GM10248 (cell line): Measurements from ENCODE around the gene BRD3.
"Not testable (repeated sequence)": the region's sequence is repeated elsewhere in the genome, so short reads cannot be mapped to it uniquely, and the experiment has no call there.

Source experiments
- CTCF ChIA-PET: fragments of 300-600 bp; sonication (Branson Sonifier 250); formaldehyde crosslinking; extraction: SDS; loops from one replicate; lab custom pipeline; 2021; ENCODE audit warnings: antibody characterized with exemption; lab: Yijun Ruan, JAX
- POLR2A ChIA-PET: fragments of 350-650 bp; sonication (Branson Sonifier 250); formaldehyde crosslinking; extraction: SDS; loops from one replicate; lab custom pipeline; 2020; ENCODE audit warnings: antibody characterized with exemption; lab: Yijun Ruan, JAX
- DNase-seq: peaks from one replicate; pipeline ENCODE4 v3.0.0; 2012; ENCODE audit errors: extremely low spot score
- CTCF ChIP-seq: IDR thresholded peaks from 2 replicates; pipeline ENCODE4 v1.5.1; 2012; ENCODE audit warnings: mild to moderate bottlenecking, low read depth; ENCODE audit errors: extremely low read depth, missing control alignments, control extremely low read depth

The BRD3 gene

GRCh38 chr9:134076644-134077043 lies 8.8 kb upstream of the BRD3 start:
- ChIA-PET POLR2A (no interaction called here), CTCF (no interaction called here)

GRCh38 chr9:134075689-134076088 lies 7.9 kb upstream of the BRD3 start:
- POLR2A ChIA-PET, CTCF ChIA-PET, DNase-seq: not testable (repeated sequence)

More at GRCh38 chr9:134076644-134077043, 8.8 kb upstream of the BRD3 start:
- no peak for DNase-seq
- no peak for TF ChIP-seq CTCF

GRCh38 chr9:134073500-134073899 lies 5.7 kb upstream of the BRD3 start:
- ChIA-PET POLR2A (no interaction called here), CTCF (interaction anchor here (3.2 kb wide), 1 partner anchor 25 kb away, joined by 10 read pairs; no protein-coding TSS in a partner anchor)
- DNase-seq, result no peak
- no peak for TF ChIP-seq CTCF

GRCh38 chr9:134072683-134073082 lies 4.9 kb upstream of the BRD3 start:
- POLR2A ChIA-PET, DNase-seq: not testable (repeated sequence)
- CTCF ChIA-PET, result interaction anchor here (3.2 kb wide), 1 partner anchor 26 kb away, joined by 10 read pairs; no protein-coding TSS in a partner anchor

- TF ChIP-seq CTCF, result no peak
- CTCF ChIA-PET, result interaction anchor here (1.1 kb wide), 1 partner anchor 54 kb away, joined by 3 read pairs; no protein-coding TSS in a partner anchor
- POLR2A ChIA-PET, result no interaction called here
- no peak for DNase-seq
Measured at GRCh38 chr9:134071149-134071548, 3.3 kb upstream of the BRD3 start.

- DNase-seq, result no peak
- ChIA-PET CTCF (interaction anchor here (0.8 kb wide), 1 partner anchor 287 kb away, joined by 3 read pairs; no protein-coding TSS in a partner anchor), POLR2A (no interaction called here)
- no peak for TF ChIP-seq CTCF
Measured at GRCh38 chr9:134069480-134070399, 1.9 kb upstream of the BRD3 start.

- ChIA-PET POLR2A (no interaction called here), CTCF (interaction anchor here (0.8 kb wide), 1 partner anchor 286 kb away, joined by 3 read pairs; no protein-coding TSS in a partner anchor)
- TF ChIP-seq CTCF, result no peak
- no peak for DNase-seq
Measured at GRCh38 chr9:134068744-134069479, 1.1 kb upstream of the BRD3 start.
